Trophoblast cell (in vitro differentiated cells and primary cell): Measurements from ENCODE around the gene RHCG.

Experiments
- DNase-seq, 2 donors: peaks; one replicate each; pipeline ENCODE4 v3.0.0-alpha.2; 2016
- H2AFZ ChIP-seq: 2 replicates; pipeline ENCODE4 v1.6.1; 2013; ENCODE audit warnings: low read length, moderate library complexity, mild to moderate bottlenecking; ENCODE audit not compliant: insufficient read depth, poor library complexity
- H2AK5ac ChIP-seq: 2 replicates; pipeline ENCODE4 v1.6.1; 2013; ENCODE audit warnings: mild to moderate bottlenecking, low read length
- H2BK120ac ChIP-seq: 2 replicates; pipeline ENCODE4 v1.6.1; 2013; ENCODE audit warnings: low read length, mild to moderate bottlenecking, moderate library complexity; ENCODE audit not compliant: insufficient read depth, poor library complexity
- H2BK12ac ChIP-seq: 2 replicates; pipeline ENCODE4 v1.6.1; 2013; ENCODE audit warnings: mild to moderate bottlenecking, low read length, moderate library complexity
- H2BK5ac ChIP-seq: 2 replicates; pipeline ENCODE4 v1.6.1; 2013; ENCODE audit warnings: low read length, low read depth, moderate library complexity, mild to moderate bottlenecking; ENCODE audit not compliant: poor library complexity
- H3K14ac ChIP-seq: 2 replicates; pipeline ENCODE4 v1.6.1; 2013; ENCODE audit warnings: mild to moderate bottlenecking, low read length
- H3K18ac ChIP-seq: 2 replicates; pipeline ENCODE4 v1.6.1; 2013; ENCODE audit warnings: mild to moderate bottlenecking, low read length
- H3K23ac ChIP-seq: 2 replicates; pipeline ENCODE4 v1.6.1; 2013; ENCODE audit warnings: low read length
- H3K27ac ChIP-seq: 2 replicates; pipeline ENCODE4 v1.5.1; 2013; ENCODE audit warnings: low read depth, mild to moderate bottlenecking, inconsistent platforms, low read length, moderate library complexity
- H3K27me3 ChIP-seq: 2 replicates; pipeline ENCODE4 v1.6.1; 2013; ENCODE audit warnings: inconsistent platforms, mild to moderate bottlenecking, low read length, moderate library complexity; ENCODE audit not compliant: insufficient read depth
- H3K36me3 ChIP-seq, 2 experiments: 1 replicate in 1 of 2; 2 replicates in 1 of 2; pipeline ENCODE4 v1.6.1; 2013; ENCODE audit warnings: low read length in 2 of 2, mild to moderate bottlenecking in 2 of 2, moderate library complexity in 1 of 2; ENCODE audit not compliant: insufficient read depth in 2 of 2, control insufficient read depth in 1 of 2
- H3K4ac ChIP-seq: 2 replicates; pipeline ENCODE4 v1.6.1; 2013; ENCODE audit warnings: low read depth, mild to moderate bottlenecking, low read length, moderate library complexity
- H3K4me1 ChIP-seq, 2 experiments: 1 replicate in 1 of 2; 2 replicates in 1 of 2; pipeline ENCODE4 v1.6.1; 2013; ENCODE audit warnings: low read length in 2 of 2, mild to moderate bottlenecking in 2 of 2, moderate library complexity in 1 of 2; ENCODE audit not compliant: insufficient read depth in 2 of 2, control insufficient read depth in 1 of 2
- H3K4me2 ChIP-seq: 2 replicates; pipeline ENCODE4 v1.6.1; 2013; ENCODE audit warnings: inconsistent platforms, mild to moderate bottlenecking, low read length, moderate library complexity
- H3K4me3 ChIP-seq: 2 replicates; pipeline ENCODE4 v1.5.1; 2013; ENCODE audit warnings: mild to moderate bottlenecking, low read depth, low read length, inconsistent platforms
- H3K79me1 ChIP-seq: one replicate; pipeline ENCODE4 v1.6.1; 2013; ENCODE audit warnings: low read length
- H3K79me2 ChIP-seq: 2 replicates; pipeline ENCODE4 v1.6.1; 2013; ENCODE audit warnings: low read length, mild to moderate bottlenecking; ENCODE audit not compliant: control insufficient read depth, insufficient read depth, poor library complexity
- H3K9ac ChIP-seq: 2 replicates; pipeline ENCODE4 v1.6.1; 2013; ENCODE audit warnings: mild to moderate bottlenecking, low read length
- H3K9me3 ChIP-seq: 2 replicates; pipeline ENCODE4 v1.6.1; 2013; ENCODE audit warnings: low read depth, mild to moderate bottlenecking, control low read depth, inconsistent platforms, low read length; ENCODE audit not compliant: insufficient read depth
- H4K12ac ChIP-seq: 2 replicates; pipeline ENCODE4 v1.6.1; 2013; ENCODE audit warnings: low read depth, mild to moderate bottlenecking, low read length, moderate library complexity
- H4K8ac ChIP-seq: 2 replicates; pipeline ENCODE4 v1.6.1; 2013; ENCODE audit warnings: low read depth, mild to moderate bottlenecking, low read length, moderate library complexity
- H4K91ac ChIP-seq: one replicate; pipeline ENCODE4 v1.6.1; 2013; ENCODE audit warnings: low read depth, mild to moderate bottlenecking, low read length, moderate library complexity
- WGBS: extraction: QIAGEN DNeasy Blood & Tissue Kit; methylation state at CpG from one replicate; pipeline ENCODE4 v1.1.7; 2013; ENCODE audit warnings: missing lambda C conversion rate; ENCODE audit not compliant: insufficient read length, insufficient coverage; ENCODE audit errors: extremely low coverage; 5-methylcytosine and 5-hydroxymethylcytosine counted together

The RHCG gene

GRCh38 chr15:89477411-89478242 lies 18.8 kb downstream of the RHCG start:
- H2BK12ac ChIP-seq = no peak overlapping the region
- no peak overlapping the region for H3K4ac ChIP-seq
- no peak overlapping the region for H3K18ac ChIP-seq
- H3K23ac ChIP-seq = no peak overlapping the region
- DNase-seq = no peak
- no peak overlapping the region for H3K14ac ChIP-seq
- H3K9me3 ChIP-seq = peaks cover 6% of the 10 kb centered on the region
- no peak overlapping the region for H3K4me2 ChIP-seq
- no peaks in the 10 kb centered on the region for H3K4me1 ChIP-seq
- no peak overlapping the region for H2BK120ac ChIP-seq
- no peak overlapping the region for H2AK5ac ChIP-seq
- no peak overlapping the region for H2BK5ac ChIP-seq
- H4K91ac ChIP-seq = no peak overlapping the region
- WGBS = no CpG with 5 or more reads among the region's 22 CpGs
- H2AFZ ChIP-seq = no peak overlapping the region
- no peaks in the 10 kb centered on the region for H3K79me2 ChIP-seq
- no peaks in the 10 kb centered on the region for H3K36me3 ChIP-seq
- no peak overlapping the region for H4K8ac ChIP-seq
- peaks cover 2% of the 10 kb centered on the region for H3K27me3 ChIP-seq
- H3K79me1 ChIP-seq = no peaks in the 10 kb centered on the region
- no peak overlapping the region for H4K12ac ChIP-seq
- H3K9ac ChIP-seq = no peak overlapping the region
- H3K4me3 ChIP-seq = no peak overlapping the region
- no peak overlapping the region for H3K27ac ChIP-seq

DNA sequence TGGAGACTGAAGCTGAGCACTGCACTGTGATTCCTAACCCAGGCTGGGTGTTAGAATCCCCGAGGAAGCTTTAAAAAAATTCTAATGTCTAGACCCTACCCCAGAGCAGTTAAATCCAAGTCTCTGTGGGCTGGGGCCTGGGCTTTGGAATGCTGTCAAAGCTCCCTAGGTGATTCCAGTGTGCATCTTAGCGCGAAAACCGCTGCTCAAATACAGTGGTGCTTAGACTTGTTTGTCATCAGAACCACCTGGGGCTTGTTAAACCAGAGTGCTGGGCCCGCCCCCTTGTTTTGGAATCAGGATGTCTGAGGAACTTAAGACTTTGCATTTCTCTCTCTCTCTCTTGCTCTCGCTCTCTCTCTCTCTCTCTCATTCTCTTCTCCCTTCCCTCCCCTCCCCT lies 20.7 kb downstream of the RHCG start:
- DNase-seq = no peak
- no CpG with 5 or more reads among the region's 6 CpGs for WGBS
- H3K9ac ChIP-seq = no peak overlapping the region
- no peak overlapping the region for H3K4me3 ChIP-seq
- H3K9me3 ChIP-seq = peaks cover 6% of the 10 kb centered on the region
- peaks cover 2% of the 10 kb centered on the region for H3K27me3 ChIP-seq
- no peak overlapping the region for H3K18ac ChIP-seq
- no peak overlapping the region for H2BK12ac ChIP-seq
- no peak overlapping the region for H3K14ac ChIP-seq
- no peak overlapping the region for H2AK5ac ChIP-seq
- no peak overlapping the region for H3K4ac ChIP-seq
- H4K91ac ChIP-seq = no peak overlapping the region
- H3K79me2 ChIP-seq = no peaks in the 10 kb centered on the region
- H4K8ac ChIP-seq = no peak overlapping the region
- no peak overlapping the region for H3K23ac ChIP-seq
- H4K12ac ChIP-seq = no peak overlapping the region
- H3K79me1 ChIP-seq = no peaks in the 10 kb centered on the region
- H2AFZ ChIP-seq = no peak overlapping the region
- peaks cover 0 to 3% of the 10 kb centered on the region in 2 experiments for H3K4me1 ChIP-seq
- H3K36me3 ChIP-seq = no peaks in the 10 kb centered on the region
- no peak overlapping the region for H2BK5ac ChIP-seq
- H3K4me2 ChIP-seq = no peak overlapping the region
- no peak overlapping the region for H2BK120ac ChIP-seq
- no peak overlapping the region for H3K27ac ChIP-seq

- Histone ChIP-seq H2AFZ (no peak overlapping the region), H2AK5ac (no peak overlapping the region), H3K23ac (no peak overlapping the region), H3K4me3 (no peak overlapping the region), H3K9me3 (no peaks in the 10 kb centered on the region), H4K91ac (no peak overlapping the region), H3K79me1 (no peaks in the 10 kb centered on the region), H2BK120ac (no peak overlapping the region), H3K18ac (no peak overlapping the region), H3K27ac (no peak overlapping the region), H3K9ac (no peak overlapping the region), H3K27me3 (peaks cover 2% of the 10 kb centered on the region), H2BK12ac (no peak overlapping the region), H3K36me3 (no peaks in the 10 kb centered on the region), H3K14ac (no peak overlapping the region), H3K4me1 (peaks cover 3 to 8% of the 10 kb centered on the region in 2 experiments), H3K79me2 (no peaks in the 10 kb centered on the region), H4K12ac (no peak overlapping the region), H2BK5ac (no peak overlapping the region), H3K4me2 (no peak overlapping the region), H4K8ac (no peak overlapping the region), H3K4ac (no peak overlapping the region)
- WGBS = no CpG with 5 or more reads among the region's 7 CpGs
- DNase-seq = peak; percentile 67 to 78
These were observed 23.6 kb downstream of the RHCG start for GRCh38 chr15:89472785-89473256.

DNA sequence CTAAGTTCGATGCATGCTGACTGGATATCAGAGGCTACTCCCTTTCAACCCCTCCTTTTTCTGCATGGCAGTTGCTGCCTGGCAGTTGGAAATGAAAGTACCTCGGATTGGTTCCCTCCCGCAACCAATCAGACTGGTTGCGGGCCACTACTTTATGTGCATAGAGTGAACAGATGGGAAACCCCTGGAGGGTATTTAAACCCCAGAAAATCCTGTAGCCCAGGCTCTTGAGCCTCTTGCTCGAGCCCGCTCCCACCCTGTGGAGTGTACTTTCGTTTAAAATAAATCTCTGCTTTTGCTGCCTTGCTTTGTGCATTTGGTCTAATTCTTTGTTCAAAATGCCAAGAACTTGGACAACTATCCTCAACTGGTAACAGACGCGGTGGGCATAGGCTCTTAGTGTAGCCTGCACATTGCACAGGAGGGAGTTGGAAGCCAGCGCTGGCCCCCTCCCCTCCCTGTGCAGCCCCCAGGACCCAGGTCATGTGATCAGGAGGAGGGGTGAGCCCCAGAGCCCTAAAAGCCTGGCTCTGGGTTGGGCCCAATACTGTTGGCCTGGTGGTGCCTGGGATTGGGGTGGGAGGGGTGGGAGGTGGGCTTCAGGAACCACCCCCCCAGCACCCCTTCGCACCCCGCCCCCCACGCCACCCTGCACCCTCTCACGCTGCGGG lies 26.8 kb downstream of the RHCG start:
- no CpG with 5 or more reads among the region's 15 CpGs for WGBS
- H3K4ac ChIP-seq = no peak overlapping the region
- H3K79me1 ChIP-seq = no peaks in the 10 kb centered on the region
- no peak overlapping the region for H2AK5ac ChIP-seq
- peak in 1 of 2 donors; percentile 23 for DNase-seq
- H4K8ac ChIP-seq = no peak overlapping the region
- no peak overlapping the region for H3K27ac ChIP-seq
- H3K14ac ChIP-seq = no peak overlapping the region
- no peak overlapping the region for H4K91ac ChIP-seq
- no peak overlapping the region for H2BK12ac ChIP-seq
- no peak overlapping the region for H3K18ac ChIP-seq
- peaks cover 3 to 8% of the 10 kb centered on the region in 2 experiments for H3K4me1 ChIP-seq
- H3K9ac ChIP-seq = no peak overlapping the region
- no peak overlapping the region for H2BK5ac ChIP-seq
- H3K9me3 ChIP-seq = no peaks in the 10 kb centered on the region
- no peak overlapping the region for H4K12ac ChIP-seq
- no peak overlapping the region for H3K23ac ChIP-seq
- H2BK120ac ChIP-seq = no peak overlapping the region
- H3K36me3 ChIP-seq = no peaks in the 10 kb centered on the region
- no peaks in the 10 kb centered on the region for H3K27me3 ChIP-seq
- H3K4me2 ChIP-seq = no peak overlapping the region
- no peak overlapping the region for H3K4me3 ChIP-seq
- H3K79me2 ChIP-seq = no peaks in the 10 kb centered on the region
- no peak overlapping the region for H2AFZ ChIP-seq
